ENCODE results near the gene KDM1A. TPM values are rescaled to one million over a fixed set of nuclear protein-coding genes. Genes with fewer than 3 reads are reported as not detected.

KDM1A gene
- total RNA-seq, 2 experiments from 2014 or later = 38.3 to 42.4 TPM

GRCh38 chr1:23023174-23023845, 4.0 kb downstream of the KDM1A start:
- Histone ChIP-seq H3K9me3 (ENCODE audit: control insufficient read depth in 1 of 2, insufficient read depth in 1 of 2, low read length in 2 of 2) (peaks cover 0 to 7% of the 10 kb centered on the region in 2 experiments), H3K27ac (ENCODE audit: low read depth in 1 of 2, low read length in 2 of 2) (no peak overlapping the region), H3K4me1 (ENCODE audit: insufficient read depth, low read length) (peaks cover 24% of the 10 kb centered on the region), H3K4me3 (ENCODE audit: low read length) (no peak overlapping the region), H3K27me3 (ENCODE audit: control insufficient read depth in 1 of 2, insufficient read depth in 2 of 2, low read length in 2 of 2) (no peaks in the 10 kb centered on the region), H3K36me3 (ENCODE audit: insufficient read depth, low read length) (no peaks in the 10 kb centered on the region)
- intact Hi-C loops (cut with DNase I, micrococcal nuclease) = no loop called here
- H3K4me1 Mint-ChIP-seq (ENCODE audit: low read depth) = peaks cover 78% of the 10 kb centered on the region
- ATAC-seq (ENCODE audit: poor library complexity) (no peak), DNase-seq (no peak)
- peaks cover 34% of the 10 kb centered on the region for H3K36me3 Mint-ChIP-seq (ENCODE audit: low read depth)
- peak overlapping the region; percentile 35 for H3K4me3 Mint-ChIP-seq
- CTCF ChIA-PET = no interaction called here
- POLR2A ChIA-PET = no interaction called here
- H3K9me3 Mint-ChIP-seq = peaks cover 6% of the 10 kb centered on the region
- no peak overlapping the region for H3K27ac Mint-ChIP-seq
- TF ChIP-seq, protein P1, sequence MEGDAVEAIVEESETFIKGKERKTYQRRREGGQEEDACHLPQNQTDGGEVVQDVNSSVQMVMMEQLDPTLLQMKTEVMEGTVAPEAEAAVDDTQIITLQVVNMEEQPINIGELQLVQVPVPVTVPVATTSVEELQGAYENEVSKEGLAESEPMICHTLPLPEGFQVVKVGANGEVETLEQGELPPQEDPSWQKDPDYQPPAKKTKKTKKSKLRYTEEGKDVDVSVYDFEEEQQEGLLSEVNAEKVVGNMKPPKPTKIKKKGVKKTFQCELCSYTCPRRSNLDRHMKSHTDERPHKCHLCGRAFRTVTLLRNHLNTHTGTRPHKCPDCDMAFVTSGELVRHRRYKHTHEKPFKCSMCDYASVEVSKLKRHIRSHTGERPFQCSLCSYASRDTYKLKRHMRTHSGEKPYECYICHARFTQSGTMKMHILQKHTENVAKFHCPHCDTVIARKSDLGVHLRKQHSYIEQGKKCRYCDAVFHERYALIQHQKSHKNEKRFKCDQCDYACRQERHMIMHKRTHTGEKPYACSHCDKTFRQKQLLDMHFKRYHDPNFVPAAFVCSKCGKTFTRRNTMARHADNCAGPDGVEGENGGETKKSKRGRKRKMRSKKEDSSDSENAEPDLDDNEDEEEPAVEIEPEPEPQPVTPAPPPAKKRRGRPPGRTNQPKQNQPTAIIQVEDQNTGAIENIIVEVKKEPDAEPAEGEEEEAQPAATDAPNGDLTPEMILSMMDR (IDR thresholded peaks at IDR 0.05) = no peak
- no peaks in the 10 kb centered on the region for H3K27me3 Mint-ChIP-seq

DNA sequence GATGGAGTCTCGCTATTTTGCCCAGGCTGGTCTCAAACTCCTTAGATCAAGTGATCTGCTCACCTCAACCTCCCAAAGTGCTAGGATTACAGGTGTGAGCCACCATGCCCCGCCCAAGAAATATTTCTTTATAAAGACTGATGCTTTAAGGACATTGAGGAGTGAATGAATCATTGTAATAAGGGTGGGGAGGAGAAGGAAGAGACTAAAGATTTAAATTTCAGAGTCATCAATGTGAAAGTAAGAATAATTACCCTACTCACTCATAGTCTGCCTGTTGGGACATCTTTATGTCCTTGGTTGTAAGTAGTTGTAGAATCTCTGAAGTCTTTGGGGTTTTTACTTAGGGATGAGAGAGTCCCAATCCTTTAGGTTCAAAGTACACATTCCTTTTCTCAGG, 7.3 kb downstream of the KDM1A start:
- ChIA-PET POLR2A (no interaction called here), CTCF (no interaction called here)
- DNase-seq (no peak), ATAC-seq (ENCODE audit: poor library complexity) (no peak)
- intact Hi-C loops (cut with DNase I, micrococcal nuclease) = no loop called here
- H3K4me3 ChIP-seq (ENCODE audit: low read length) = no peak overlapping the region
- no peaks in the 10 kb centered on the region for H3K27me3 Mint-ChIP-seq
- H3K9me3 Mint-ChIP-seq = peaks cover 6% of the 10 kb centered on the region
- H3K27ac Mint-ChIP-seq = no peak overlapping the region
- H3K4me3 Mint-ChIP-seq = no peak overlapping the region
- H3K4me1 Mint-ChIP-seq (ENCODE audit: low read depth) = peaks cover 77% of the 10 kb centered on the region
- H3K36me3 ChIP-seq (ENCODE audit: insufficient read depth, low read length) = no peaks in the 10 kb centered on the region
- H3K9me3 ChIP-seq (ENCODE audit: control insufficient read depth in 1 of 2, insufficient read depth in 1 of 2, low read length in 2 of 2) = peaks cover 0 to 7% of the 10 kb centered on the region in 2 experiments
- H3K27ac ChIP-seq (ENCODE audit: low read depth in 1 of 2, low read length in 2 of 2) = no peak overlapping the region
- H3K4me1 ChIP-seq (ENCODE audit: insufficient read depth, low read length) = peaks cover 3% of the 10 kb centered on the region
- no peaks in the 10 kb centered on the region for H3K27me3 ChIP-seq (ENCODE audit: control insufficient read depth in 1 of 2, insufficient read depth in 2 of 2, low read length in 2 of 2)
- TF ChIP-seq, protein P1 (IDR thresholded peaks at IDR 0.05) = no peak
- H3K36me3 Mint-ChIP-seq (ENCODE audit: low read depth) = peaks cover 19% of the 10 kb centered on the region

DNA sequence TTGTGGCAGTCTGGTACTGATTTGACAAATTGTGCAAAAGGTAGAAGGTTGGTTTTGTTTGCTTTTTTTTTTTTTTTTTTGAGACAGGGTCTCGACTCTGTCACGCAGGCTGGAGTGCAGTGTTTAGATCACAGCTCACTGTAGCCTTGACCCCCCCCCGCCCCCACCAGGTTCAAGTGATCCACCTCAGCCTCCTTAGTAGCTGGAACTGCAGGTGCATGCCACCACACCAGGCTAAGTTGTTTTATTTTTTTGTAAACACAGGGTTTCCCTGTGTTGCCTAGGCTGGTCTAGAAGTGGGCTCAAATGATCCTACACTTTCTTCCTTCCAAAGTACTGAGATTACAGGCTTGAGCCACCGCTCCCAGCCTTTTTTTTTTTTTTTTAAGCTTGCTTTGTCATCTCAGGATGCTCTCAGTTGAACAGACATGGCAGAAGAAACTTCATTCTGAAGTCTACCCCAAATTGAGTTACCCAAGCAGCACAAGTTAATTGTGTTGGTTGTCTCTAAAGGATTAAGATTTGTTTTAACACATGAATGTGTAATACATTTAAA, 8.2 kb downstream of the KDM1A start:
- Mint-ChIP-seq H3K36me3 (ENCODE audit: low read depth) (peaks cover 25% of the 10 kb centered on the region), H3K27ac (no peak overlapping the region), H3K4me3 (no peak overlapping the region), H3K4me1 (ENCODE audit: low read depth) (peaks cover 76% of the 10 kb centered on the region), H3K9me3 (peaks cover 6% of the 10 kb centered on the region), H3K27me3 (no peaks in the 10 kb centered on the region)
- no peak for ATAC-seq (ENCODE audit: poor library complexity)
- no peaks in the 10 kb centered on the region for H3K36me3 ChIP-seq (ENCODE audit: insufficient read depth, low read length)
- TF ChIP-seq, protein P1 (IDR thresholded peaks at IDR 0.05) = no peak
- H3K4me1 ChIP-seq (ENCODE audit: insufficient read depth, low read length) = peaks cover 3% of the 10 kb centered on the region
- ChIA-PET CTCF (no interaction called here), POLR2A (no interaction called here)
- peaks cover 0 to 4% of the 10 kb centered on the region in 2 experiments for H3K9me3 ChIP-seq (ENCODE audit: control insufficient read depth in 1 of 2, insufficient read depth in 1 of 2, low read length in 2 of 2)
- no peak overlapping the region for H3K27ac ChIP-seq (ENCODE audit: low read depth in 1 of 2, low read length in 2 of 2)
- no peak overlapping the region for H3K4me3 ChIP-seq (ENCODE audit: low read length)
- no peaks in the 10 kb centered on the region for H3K27me3 ChIP-seq (ENCODE audit: control insufficient read depth in 1 of 2, insufficient read depth in 2 of 2, low read length in 2 of 2)
- intact Hi-C loops (cut with DNase I, micrococcal nuclease) = no loop called here
- DNase-seq = no peak
